Peyer's patch (tissue), 4 donors: ENCODE results near the gene THAP8. TPM values are rescaled to one million over a fixed set of nuclear protein-coding genes. Genes with fewer than 3 reads are reported as not detected.

Experiments
- DNase-seq, 3 donors: peaks; one replicate each; pipeline ENCODE4 v3.0.0-alpha.2; 2017 to 2019
- H3K27ac ChIP-seq, 4 donors: fragments of 200-600 bp; sonication (generic); one replicate each; pipeline ENCODE4 v1.5.1; 2016 to 2019
- H3K27me3 ChIP-seq, 2 donors: fragments of 200-600 bp; sonication (generic); one replicate each; pipeline ENCODE4 v1.5.1; 2019
- H3K36me3 ChIP-seq, 3 donors: fragments of 200-600 bp; sonication (generic); one replicate each; pipeline ENCODE4 v1.5.1; 2016 to 2019
- H3K4me1 ChIP-seq, 4 donors: fragments of 200-600 bp; sonication (generic); one replicate each; pipeline ENCODE4 v1.5.1; 2016 to 2019
- H3K4me3 ChIP-seq, 4 donors: fragments of 200-600 bp; sonication (generic); 1 replicate in 3 of 4; 2 replicates in 1 of 4; pipeline ENCODE4 v1.5.1; 2016 to 2019; ENCODE audit warnings: mild to moderate bottlenecking in 1 of 4
- H3K9me3 ChIP-seq, 4 donors: fragments of 200-600 bp; sonication (generic); one replicate each; pipeline ENCODE4 v1.5.1; 2016 to 2019; ENCODE audit warnings: mild to moderate bottlenecking in 1 of 4
- POLR2A ChIP-seq, 2 donors: fragments of 450-650 bp; IDR thresholded peaks; one replicate each; pipeline ENCODE4 v1.5.1; 2017; ENCODE audit warnings: antibody characterized with exemption in 2 of 2, mild to moderate bottlenecking in 2 of 2, moderate library complexity in 2 of 2
- total RNA-seq, 4 donors: library from RNA; depleted of rRNA; stranded (reverse); fragments of >200 nt; gene quantifications; one replicate each; pipeline ENCODE4 v1.1.0, GENCODE V29; 2016
- TF ChIP-seq, protein P1 (sequence below), 6 experiments: fragments of 450-650 bp in 4 of 6; fragments of 200-600 bp in 2 of 6; sonication (generic) in 1 of 6; IDR thresholded peaks; one replicate each; pipeline ENCODE4 v1.5.1; 2017 to 2019; ENCODE audit warnings: antibody characterized with exemption in 6 of 6, mild to moderate bottlenecking in 3 of 6, moderate library complexity in 1 of 6

THAP8 gene
- total RNA-seq, 4 donors from 2014 or later = 4.9 to 12.4 (median 8.2) TPM

DNA sequence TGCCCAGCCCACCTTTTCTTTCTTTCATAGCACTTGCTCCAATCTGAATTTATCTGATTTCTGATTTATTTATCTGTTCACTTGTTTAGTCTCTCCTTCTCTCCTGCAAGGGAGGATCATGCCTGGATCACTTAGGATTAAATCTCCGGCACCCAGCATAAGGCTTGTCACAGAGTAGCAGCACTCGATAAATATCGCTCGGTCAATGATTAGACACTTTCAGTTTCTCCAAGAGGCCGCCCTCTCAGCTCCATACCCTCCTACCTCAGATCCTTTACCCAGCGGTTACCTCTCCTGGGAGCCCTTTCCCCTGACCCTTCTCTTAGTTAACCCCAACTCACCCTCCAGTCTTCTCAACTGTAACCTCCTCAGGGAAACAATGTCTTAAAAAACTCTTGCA is 22.8 kb downstream of the THAP8 start:
- no peak overlapping the region for H3K27ac ChIP-seq
- H3K27me3 ChIP-seq = no peaks in the 10 kb centered on the region
- peaks cover 0 to 4% (median 0%) of the 10 kb centered on the region in 3 donors for H3K36me3 ChIP-seq
- H3K4me1 ChIP-seq = peaks cover 0 to 9% (median 2%) of the 10 kb centered on the region in 4 donors
- H3K4me3 ChIP-seq = no peak overlapping the region
- no peak for DNase-seq
- no peak for TF ChIP-seq POLR2A (IDR thresholded peaks at IDR 0.05)
- TF ChIP-seq, protein P1, sequence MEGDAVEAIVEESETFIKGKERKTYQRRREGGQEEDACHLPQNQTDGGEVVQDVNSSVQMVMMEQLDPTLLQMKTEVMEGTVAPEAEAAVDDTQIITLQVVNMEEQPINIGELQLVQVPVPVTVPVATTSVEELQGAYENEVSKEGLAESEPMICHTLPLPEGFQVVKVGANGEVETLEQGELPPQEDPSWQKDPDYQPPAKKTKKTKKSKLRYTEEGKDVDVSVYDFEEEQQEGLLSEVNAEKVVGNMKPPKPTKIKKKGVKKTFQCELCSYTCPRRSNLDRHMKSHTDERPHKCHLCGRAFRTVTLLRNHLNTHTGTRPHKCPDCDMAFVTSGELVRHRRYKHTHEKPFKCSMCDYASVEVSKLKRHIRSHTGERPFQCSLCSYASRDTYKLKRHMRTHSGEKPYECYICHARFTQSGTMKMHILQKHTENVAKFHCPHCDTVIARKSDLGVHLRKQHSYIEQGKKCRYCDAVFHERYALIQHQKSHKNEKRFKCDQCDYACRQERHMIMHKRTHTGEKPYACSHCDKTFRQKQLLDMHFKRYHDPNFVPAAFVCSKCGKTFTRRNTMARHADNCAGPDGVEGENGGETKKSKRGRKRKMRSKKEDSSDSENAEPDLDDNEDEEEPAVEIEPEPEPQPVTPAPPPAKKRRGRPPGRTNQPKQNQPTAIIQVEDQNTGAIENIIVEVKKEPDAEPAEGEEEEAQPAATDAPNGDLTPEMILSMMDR (IDR thresholded peaks at IDR 0.05) = no peak
- H3K9me3 ChIP-seq = no peaks in the 10 kb centered on the region

DNA sequence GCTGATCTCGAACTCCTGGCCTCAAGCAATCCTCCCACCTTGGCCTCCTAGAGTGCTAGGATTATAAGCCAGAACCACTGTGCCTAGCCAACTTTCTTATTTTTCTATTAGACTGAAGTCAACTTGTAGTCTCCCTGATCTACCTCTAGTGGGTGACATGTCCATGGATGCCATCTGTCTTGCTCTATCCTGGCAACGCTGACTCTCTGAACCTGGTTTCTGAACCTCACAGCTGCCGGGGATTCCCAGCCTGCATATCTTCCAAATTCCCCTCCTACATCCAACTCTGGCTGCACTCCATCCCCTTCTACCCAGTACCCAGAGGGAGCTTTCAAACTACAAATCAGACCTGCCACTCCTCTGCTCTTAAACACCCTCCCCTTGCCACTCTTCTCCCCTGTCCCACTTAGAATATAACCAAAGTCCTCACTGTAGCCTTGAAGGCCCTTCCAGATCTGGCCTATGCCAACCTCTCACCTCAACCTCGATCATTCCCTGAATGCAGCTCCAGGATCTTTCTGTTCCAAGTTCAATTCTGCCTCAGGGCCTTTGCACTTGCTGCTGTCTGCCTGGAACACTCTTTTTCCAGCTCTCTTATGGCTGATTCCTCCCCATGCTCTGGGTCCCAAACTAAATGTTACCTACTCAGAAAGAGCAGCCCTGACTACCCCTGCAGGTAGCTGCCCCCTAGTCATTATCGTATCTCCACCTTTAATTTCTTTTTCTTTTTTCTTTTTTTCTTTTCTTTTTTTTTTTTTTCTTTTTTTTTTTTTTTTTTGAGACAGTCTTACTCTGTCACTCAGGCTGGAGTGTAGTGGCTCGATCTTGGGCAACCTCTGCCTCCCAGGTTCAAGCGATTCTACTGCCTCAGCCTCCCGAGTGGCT is 23.6 kb downstream of the THAP8 start:
- no peak for TF ChIP-seq POLR2A (IDR thresholded peaks at IDR 0.05)
- TF ChIP-seq, protein P1 (IDR thresholded peaks at IDR 0.05) = peak in 1 of 6 experiments; percentile 9
- no peak for DNase-seq
- H3K36me3 ChIP-seq = peaks cover 0 to 8% (median 0%) of the 10 kb centered on the region in 3 donors
- H3K4me3 ChIP-seq = no peak overlapping the region
- no peaks in the 10 kb centered on the region for H3K9me3 ChIP-seq
- peaks cover 0 to 9% (median 2%) of the 10 kb centered on the region in 4 donors for H3K4me1 ChIP-seq
- no peaks in the 10 kb centered on the region for H3K27me3 ChIP-seq
- no peak overlapping the region for H3K27ac ChIP-seq

DNA sequence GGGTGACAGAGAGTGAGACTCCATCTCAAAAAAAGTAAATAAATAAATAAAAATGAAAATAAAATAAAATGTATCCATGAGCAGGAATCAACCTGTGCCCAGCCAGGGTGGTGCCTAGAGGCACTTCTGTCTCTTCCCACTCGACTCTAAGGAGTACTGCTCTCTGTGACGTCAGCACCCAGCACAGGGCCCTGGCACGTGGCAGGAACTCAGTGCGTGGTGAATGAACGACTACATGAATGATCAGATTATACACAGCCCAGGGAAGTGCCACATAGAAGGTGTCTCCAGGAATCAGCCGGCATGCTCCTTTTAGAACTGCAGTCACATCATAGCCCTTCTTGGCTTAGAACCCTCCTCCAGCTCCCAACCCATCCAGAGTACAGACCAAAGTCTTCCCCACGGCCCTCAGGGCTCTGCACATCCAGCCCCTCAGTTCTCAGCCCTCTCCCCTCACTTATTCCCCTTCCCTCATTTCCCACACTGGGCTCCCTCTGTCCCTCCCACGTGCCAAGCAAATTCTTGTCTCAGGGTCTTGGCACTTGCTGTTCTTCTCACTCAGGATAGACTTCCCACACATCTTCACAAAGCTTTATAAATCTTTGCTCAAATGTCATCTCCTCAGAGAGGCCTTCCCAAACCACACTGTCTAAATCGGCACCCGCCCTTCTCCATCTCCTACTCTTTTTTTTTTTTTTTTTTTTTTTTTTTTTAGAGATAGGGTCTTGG is 25.6 kb downstream of the THAP8 start:
- Histone ChIP-seq H3K36me3 (peaks cover 0 to 14% (median 0%) of the 10 kb centered on the region in 3 donors), H3K4me3 (no peak overlapping the region), H3K27me3 (no peaks in the 10 kb centered on the region), H3K9me3 (no peaks in the 10 kb centered on the region), H3K4me1 (peaks cover 0 to 9% (median 2%) of the 10 kb centered on the region in 4 donors), H3K27ac (no peak overlapping the region)
- no peak for DNase-seq
- TF ChIP-seq POLR2A (IDR thresholded peaks at IDR 0.05) = no peak
- TF ChIP-seq, protein P1 (IDR thresholded peaks at IDR 0.05) = no peak

DNA sequence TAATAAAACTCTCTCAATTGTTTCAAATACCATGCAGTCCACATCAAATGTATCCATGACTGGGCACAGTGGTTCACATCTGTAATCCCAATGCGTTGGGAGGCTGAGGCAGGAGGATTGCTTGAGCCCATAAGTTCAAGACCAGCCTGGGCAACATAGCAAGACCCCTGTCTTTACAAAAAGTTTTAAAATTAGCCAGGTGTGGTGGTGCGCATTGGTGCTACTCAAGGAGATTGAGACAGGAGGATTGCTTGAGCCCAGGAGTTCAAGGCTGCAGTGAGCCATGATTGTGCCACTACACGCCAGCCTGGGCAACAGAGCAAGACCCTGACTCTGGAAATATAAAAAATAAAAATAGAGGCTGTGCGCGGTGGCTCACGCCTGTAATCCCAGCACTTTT is 26.4 kb downstream of the THAP8 start:
- TF ChIP-seq, protein P1 (IDR thresholded peaks at IDR 0.05) = no peak
- no peak for TF ChIP-seq POLR2A (IDR thresholded peaks at IDR 0.05)
- Histone ChIP-seq H3K27ac (no peak overlapping the region), H3K36me3 (peaks cover 0 to 16% (median 0%) of the 10 kb centered on the region in 3 donors), H3K4me3 (no peak overlapping the region), H3K27me3 (no peaks in the 10 kb centered on the region), H3K9me3 (no peaks in the 10 kb centered on the region), H3K4me1 (peaks cover 0 to 4% (median 1%) of the 10 kb centered on the region in 4 donors)
- DNase-seq = no peak

DNA sequence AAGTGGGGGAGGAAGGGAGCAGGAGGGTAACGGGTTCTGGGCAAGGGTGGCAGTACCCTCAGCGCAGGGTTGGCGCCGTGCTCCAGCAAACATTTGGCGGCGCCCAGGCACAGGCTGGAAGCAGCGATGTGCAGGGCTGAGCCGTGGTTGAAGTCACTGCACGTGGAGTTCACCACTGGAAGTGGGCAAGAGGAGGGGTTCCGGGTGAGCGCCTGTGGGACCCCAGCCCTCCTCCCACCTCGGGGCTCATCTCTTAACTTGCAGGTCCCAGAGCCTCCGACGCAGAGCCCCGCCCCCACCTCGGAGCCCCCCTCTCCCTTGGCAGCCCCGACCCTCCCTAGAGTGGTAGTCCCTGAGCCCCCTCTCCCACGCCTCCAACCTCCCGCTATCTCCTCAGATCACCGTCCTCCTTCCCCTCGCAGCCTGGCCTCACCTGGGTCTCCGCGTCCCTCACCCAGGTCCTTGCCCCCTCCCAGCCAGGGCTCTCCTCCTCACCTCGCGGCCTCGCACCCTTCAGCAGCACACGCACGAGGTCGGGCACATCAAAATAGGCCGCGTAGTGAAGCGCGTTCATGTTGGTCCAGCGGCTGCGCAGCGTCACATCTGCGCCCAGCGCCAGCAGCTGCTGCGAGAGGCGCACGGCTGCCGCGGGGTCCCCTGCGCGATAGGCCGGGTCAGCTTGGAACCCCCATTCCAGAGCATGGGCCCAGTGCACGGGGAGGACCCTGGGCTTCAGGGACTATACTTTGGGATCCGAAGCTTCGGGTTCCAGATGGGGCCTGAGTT is 27.8 kb downstream of the THAP8 start:
- Histone ChIP-seq H3K4me1 (no peaks in the 10 kb centered on the region), H3K36me3 (peaks cover 0 to 25% (median 0%) of the 10 kb centered on the region in 3 donors), H3K27me3 (no peaks in the 10 kb centered on the region), H3K4me3 (no peak overlapping the region), H3K9me3 (no peaks in the 10 kb centered on the region), H3K27ac (no peak overlapping the region)
- no peak for DNase-seq
- TF ChIP-seq, protein P1 (IDR thresholded peaks at IDR 0.05) = no peak
- TF ChIP-seq POLR2A (IDR thresholded peaks at IDR 0.05) = no peak
